Measurements from ENCODE around the gene C2orf76.
A peak's percentile ranks its signal among the peaks of the same experiment; 100 is the strongest.
"Not testable (repeated sequence)": the region's sequence is repeated elsewhere in the genome, so short reads cannot be mapped to it uniquely, and the experiment has no call there.

Gene C2orf76

DNA sequence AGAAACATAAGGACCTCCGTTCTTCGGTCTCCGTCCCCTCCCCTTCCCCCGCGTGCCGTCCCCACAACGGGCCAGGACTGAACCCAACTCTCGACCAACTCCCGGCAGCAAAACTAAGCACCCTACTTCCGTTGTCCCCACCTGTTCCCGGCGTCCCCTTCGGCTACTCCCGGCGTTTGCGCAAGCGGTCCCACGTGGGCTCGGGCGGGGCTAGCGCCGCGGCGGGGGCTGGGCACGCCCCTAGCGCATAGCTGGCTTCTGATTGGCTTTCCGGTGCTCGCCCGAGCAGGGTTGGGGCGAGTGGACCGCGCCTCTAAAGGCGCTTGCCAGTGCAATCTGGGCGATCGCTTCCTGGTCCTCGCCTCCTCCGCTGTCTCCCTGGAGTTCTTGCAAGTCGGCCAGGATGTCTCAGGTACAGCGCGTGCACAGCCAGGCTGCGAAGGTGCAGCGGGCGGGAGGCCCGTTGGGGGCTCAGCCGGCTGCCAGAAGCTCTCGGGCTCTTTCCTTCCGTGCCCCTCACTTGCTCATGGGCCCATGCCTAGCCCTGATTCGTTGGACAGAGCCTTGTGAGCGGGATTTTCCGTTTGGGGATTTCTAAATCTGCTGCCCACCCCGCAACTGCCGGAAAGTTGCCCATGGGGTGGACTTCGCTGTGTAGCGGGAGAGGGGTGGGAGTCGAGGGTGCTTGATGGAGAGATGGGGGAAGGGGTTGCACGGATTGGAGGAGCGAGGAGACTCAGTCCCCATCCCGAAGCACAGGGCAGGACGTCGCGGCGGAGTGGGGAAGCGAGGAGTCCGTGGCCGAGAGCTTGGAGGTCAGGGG is at the start of gene C2orf76, which contains the start of gene DBI:
TSS of gene C2orf76 (minus strand) at position 186 of the 823 bp plus-strand sequence. CDS start 26,875 bp downstream, outside the sequence.
TSS of gene DBI (plus strand) at position 329 of the 823 bp plus-strand sequence. CDS start at position 404, 75 bp downstream.
- no peaks in the 10 kb centered on the region for H3K27me3 ChIP-seq (ENCODE audit: insufficient read depth, low read length)
- peak within 1 kb of the TSS; percentile 66 for H3K27ac ChIP-seq (ENCODE audit: low read length)
- peak within 1 kb of the TSS; percentile 93 for H3K9ac ChIP-seq (ENCODE audit: low read depth, low read length)
- peak within 1 kb of the TSS; percentile 90 for H3K4me3 ChIP-seq (ENCODE audit: low read length)
- peaks cover 12% of the 10 kb centered on the region; the same call in 1 of the 2 replicates for H3K4me1 ChIP-seq (ENCODE audit: insufficient read depth, low read length)
- H3K9me3 ChIP-seq (ENCODE audit: insufficient read depth, low read depth, low read length), result no peaks in the 10 kb centered on the region
- H3K36me3 ChIP-seq (ENCODE audit: insufficient read depth, low read depth, low read length), result peaks cover 37% of the 10 kb centered on the region

DNA sequence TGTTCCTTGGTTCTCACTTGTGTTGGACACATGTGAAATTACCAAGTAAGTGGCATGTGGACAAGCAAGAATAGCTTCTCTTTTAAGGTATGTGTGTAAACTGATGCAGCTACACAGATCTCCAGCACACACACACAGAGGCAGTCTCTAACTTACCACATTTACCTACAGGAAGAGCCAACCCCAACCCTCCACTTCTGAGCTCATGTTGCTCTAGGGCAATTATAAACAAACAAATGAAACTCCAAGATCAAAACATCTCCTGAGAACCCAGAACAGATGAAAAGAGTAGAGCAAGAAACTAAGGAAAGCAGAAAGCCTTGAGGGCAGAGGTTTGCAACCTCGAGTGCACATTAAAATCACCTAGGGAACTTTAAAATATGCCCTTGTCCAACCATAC is 49.0 kb upstream of the C2orf76 start:
- no peaks in the 10 kb centered on the region for H3K4me1 ChIP-seq (ENCODE audit: insufficient read depth, low read length)
- no peak overlapping the region for H3K4me3 ChIP-seq (ENCODE audit: low read length)
- H3K9me3 ChIP-seq (ENCODE audit: insufficient read depth, low read depth, low read length), result peaks cover 7% of the 10 kb centered on the region; the same call in 1 of the 2 replicates
- H3K9ac ChIP-seq (ENCODE audit: low read depth, low read length), result no peak overlapping the region
- no peaks in the 10 kb centered on the region for H3K36me3 ChIP-seq (ENCODE audit: insufficient read depth, low read depth, low read length)
- H3K27me3 ChIP-seq (ENCODE audit: insufficient read depth, low read length), result no peaks in the 10 kb centered on the region
- no peak overlapping the region for H3K27ac ChIP-seq (ENCODE audit: low read length)

DNA sequence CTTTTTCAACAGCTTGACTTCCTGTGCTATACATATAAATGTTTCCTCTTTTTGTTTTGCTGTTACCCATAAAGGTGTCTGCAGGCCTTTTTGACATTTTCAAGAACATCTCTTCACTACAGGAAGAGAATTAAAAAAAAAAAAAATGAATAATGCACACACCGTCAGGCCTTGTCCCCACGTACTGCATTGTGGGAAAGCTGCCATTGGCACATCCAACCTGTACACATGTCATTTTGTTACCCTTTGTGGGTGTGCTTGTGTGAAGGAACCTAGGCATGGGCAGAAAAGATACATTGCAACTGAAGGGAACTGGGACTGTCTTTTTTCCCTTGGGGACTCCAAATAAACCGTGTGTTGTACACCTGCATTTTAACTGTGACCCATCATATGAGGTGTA is 48.3 kb upstream of the C2orf76 start:
- no peak overlapping the region for H3K9ac ChIP-seq (ENCODE audit: low read depth, low read length)
- no peaks in the 10 kb centered on the region for H3K9me3 ChIP-seq (ENCODE audit: insufficient read depth, low read depth, low read length)
- no peaks in the 10 kb centered on the region for H3K27me3 ChIP-seq (ENCODE audit: insufficient read depth, low read length)
- H3K36me3 ChIP-seq (ENCODE audit: insufficient read depth, low read depth, low read length), result no peaks in the 10 kb centered on the region
- H3K4me1 ChIP-seq (ENCODE audit: insufficient read depth, low read length), result no peaks in the 10 kb centered on the region
- H3K4me3 ChIP-seq (ENCODE audit: low read length), result no peak overlapping the region
- H3K27ac ChIP-seq (ENCODE audit: low read length), result no peak overlapping the region

DNA sequence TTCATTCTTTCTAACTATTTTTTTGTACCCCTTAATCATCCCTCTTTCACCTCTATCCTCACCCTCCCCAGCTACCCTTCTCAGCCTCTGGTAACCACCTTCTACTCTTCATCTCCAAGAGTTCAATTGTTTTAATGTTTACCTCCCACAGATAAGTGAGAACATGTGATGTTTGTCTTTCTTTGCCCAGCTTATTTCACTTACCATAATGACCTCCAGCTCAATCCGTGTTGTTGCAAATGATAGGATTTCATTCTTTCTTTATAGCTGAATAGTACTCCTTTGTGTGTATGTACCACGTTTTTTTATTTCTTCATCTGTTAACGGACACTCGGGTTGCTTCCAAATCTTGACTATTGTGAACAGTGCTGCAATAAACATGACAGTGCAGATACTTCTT is 42.9 kb upstream of the C2orf76 start:
- Histone ChIP-seq H3K9me3 (ENCODE audit: insufficient read depth, low read depth, low read length) (no peaks in the 10 kb centered on the region), H3K36me3 (ENCODE audit: insufficient read depth, low read depth, low read length) (no peaks in the 10 kb centered on the region), H3K27me3 (ENCODE audit: insufficient read depth, low read length) (no peaks in the 10 kb centered on the region), H3K27ac (ENCODE audit: low read length) (no peak overlapping the region), H3K4me1 (ENCODE audit: insufficient read depth, low read length) (peaks cover 5% of the 10 kb centered on the region; the same call in 1 of the 2 replicates), H3K9ac (ENCODE audit: low read depth, low read length) (no peak overlapping the region), H3K4me3 (ENCODE audit: low read length) (no peak overlapping the region)

DNA sequence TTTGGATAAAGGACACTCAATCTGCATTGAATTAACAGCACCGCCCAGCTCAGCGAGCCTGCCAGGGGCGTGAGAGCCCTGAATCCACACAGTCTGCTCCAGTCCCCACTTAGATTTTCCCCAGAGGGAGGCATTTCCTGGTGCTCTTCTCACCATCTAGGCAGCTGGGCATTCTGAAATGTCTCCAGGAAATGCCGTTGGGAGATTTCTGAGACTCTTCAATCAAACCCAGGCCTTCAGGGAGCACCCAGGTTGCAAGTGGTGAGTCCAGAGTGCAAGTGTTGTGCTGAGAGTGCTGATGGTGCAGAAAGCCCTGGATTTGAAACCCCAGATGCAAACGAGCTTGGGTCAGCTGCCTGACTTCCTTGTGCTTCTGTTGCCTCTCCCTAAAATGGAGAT is 41.6 kb upstream of the C2orf76 start:
- Histone ChIP-seq H3K27ac (ENCODE audit: low read length) (no peak overlapping the region), H3K4me1 (ENCODE audit: insufficient read depth, low read length) (peaks cover 5% of the 10 kb centered on the region; the same call in 1 of the 2 replicates), H3K9me3 (ENCODE audit: insufficient read depth, low read depth, low read length) (no peaks in the 10 kb centered on the region), H3K4me3 (ENCODE audit: low read length) (no peak overlapping the region), H3K9ac (ENCODE audit: low read depth, low read length) (no peak overlapping the region), H3K36me3 (ENCODE audit: insufficient read depth, low read depth, low read length) (no peaks in the 10 kb centered on the region), H3K27me3 (ENCODE audit: insufficient read depth, low read length) (no peaks in the 10 kb centered on the region)

DNA sequence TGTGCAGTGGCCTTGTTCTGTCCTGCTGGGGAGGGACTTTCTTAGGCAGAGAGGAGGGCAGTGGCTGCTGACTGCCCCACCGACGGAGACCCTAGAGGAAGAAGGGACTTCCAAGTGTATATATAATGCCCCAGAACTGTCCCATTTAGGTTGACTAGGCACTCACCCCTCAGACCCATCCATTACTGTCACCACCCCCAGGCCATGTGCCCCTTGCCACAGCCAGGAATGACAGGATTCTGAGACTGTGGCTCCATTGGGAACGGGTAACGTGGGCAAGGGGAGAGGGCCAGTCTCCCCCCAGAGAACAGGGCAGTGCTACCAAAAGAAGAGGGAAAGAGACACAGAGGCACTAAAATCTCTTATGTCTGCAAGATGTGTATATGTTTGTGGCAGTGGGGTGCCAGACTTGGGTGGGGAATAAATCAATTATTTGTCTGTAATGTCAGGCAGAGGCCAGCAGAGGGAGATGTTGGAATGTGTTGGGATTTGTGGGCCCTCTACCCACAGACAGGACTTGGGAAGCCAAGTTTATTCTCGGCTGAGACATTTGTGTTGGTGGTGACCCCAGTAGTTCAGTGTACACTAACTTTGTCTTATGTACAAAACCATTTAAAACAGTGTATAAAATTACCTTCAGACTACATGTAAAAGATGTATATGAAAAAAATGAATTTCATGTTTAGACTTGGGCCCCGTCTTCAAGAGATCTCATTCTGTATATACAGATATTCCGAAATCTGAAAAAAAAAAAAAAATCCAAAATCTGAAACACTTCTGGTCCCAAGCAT is 41.0 kb upstream of the C2orf76 start:
- Histone ChIP-seq H3K27ac (ENCODE audit: low read length) (no peak overlapping the region), H3K4me1 (ENCODE audit: insufficient read depth, low read length) (peaks cover 5% of the 10 kb centered on the region; the same call in 1 of the 2 replicates), H3K9ac (ENCODE audit: low read depth, low read length) (no peak overlapping the region), H3K4me3 (ENCODE audit: low read length) (no peak overlapping the region), H3K36me3 (ENCODE audit: insufficient read depth, low read depth, low read length) (no peaks in the 10 kb centered on the region), H3K27me3 (ENCODE audit: insufficient read depth, low read length) (no peaks in the 10 kb centered on the region), H3K9me3 (ENCODE audit: insufficient read depth, low read depth, low read length) (no peaks in the 10 kb centered on the region)

DNA sequence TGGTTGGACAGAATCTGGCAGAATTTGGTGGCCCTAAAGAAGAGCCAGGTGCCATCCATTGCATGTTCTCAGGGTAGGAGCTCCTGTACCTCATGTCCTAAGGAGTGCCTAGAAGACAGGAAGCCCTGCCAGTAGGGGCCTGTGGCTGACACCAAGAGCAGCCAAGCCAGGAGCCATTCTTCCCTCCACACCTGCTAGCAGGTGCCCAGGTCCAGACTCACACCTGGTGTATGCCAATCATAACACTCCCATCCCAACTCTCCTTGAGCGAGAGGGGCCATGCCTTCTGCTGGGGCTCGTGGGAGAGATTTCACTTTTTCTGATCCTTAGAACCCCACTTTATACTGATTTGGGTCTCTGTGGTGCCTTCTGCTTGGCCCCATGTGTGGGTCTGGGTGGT is 38.5 kb upstream of the C2orf76 start:
- H3K9me3 ChIP-seq (ENCODE audit: insufficient read depth, low read depth, low read length), result no peaks in the 10 kb centered on the region
- H3K27ac ChIP-seq (ENCODE audit: low read length), result no peak overlapping the region
- H3K27me3 ChIP-seq (ENCODE audit: insufficient read depth, low read length), result no peaks in the 10 kb centered on the region
- H3K4me3 ChIP-seq (ENCODE audit: low read length), result no peak overlapping the region
- H3K9ac ChIP-seq (ENCODE audit: low read depth, low read length), result no peak overlapping the region
- H3K36me3 ChIP-seq (ENCODE audit: insufficient read depth, low read depth, low read length), result no peaks in the 10 kb centered on the region
- H3K4me1 ChIP-seq (ENCODE audit: insufficient read depth, low read length), result peaks cover 5% of the 10 kb centered on the region; the same call in 1 of the 2 replicates

DNA sequence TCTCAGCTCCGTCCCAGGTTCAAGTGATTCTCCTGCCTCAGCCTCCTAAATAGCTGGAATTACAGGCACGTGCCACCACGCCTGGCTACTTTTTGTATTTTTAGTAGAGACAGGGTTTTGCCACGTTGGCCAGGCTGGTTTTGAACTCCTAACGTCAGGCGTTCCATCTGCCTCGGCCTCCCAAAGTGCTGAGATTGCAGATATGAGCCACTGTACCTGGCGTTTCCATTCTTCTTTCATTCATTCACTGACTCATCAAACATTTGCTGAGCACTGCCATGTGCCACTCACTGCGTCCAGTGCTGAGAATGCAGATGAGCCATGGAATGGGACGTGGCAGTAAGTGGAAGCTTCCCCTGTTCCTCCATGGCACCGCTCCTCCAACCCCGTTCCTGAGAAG is 37.0 kb upstream of the C2orf76 start:
- H3K9ac ChIP-seq (ENCODE audit: low read depth, low read length); H3K36me3 ChIP-seq (ENCODE audit: insufficient read depth, low read depth, low read length); H3K27me3 ChIP-seq (ENCODE audit: insufficient read depth, low read length); H3K4me3 ChIP-seq (ENCODE audit: low read length); H3K9me3 ChIP-seq (ENCODE audit: insufficient read depth, low read depth, low read length); H3K4me1 ChIP-seq (ENCODE audit: insufficient read depth, low read length); H3K27ac ChIP-seq (ENCODE audit: low read length): not testable (repeated sequence)

DNA sequence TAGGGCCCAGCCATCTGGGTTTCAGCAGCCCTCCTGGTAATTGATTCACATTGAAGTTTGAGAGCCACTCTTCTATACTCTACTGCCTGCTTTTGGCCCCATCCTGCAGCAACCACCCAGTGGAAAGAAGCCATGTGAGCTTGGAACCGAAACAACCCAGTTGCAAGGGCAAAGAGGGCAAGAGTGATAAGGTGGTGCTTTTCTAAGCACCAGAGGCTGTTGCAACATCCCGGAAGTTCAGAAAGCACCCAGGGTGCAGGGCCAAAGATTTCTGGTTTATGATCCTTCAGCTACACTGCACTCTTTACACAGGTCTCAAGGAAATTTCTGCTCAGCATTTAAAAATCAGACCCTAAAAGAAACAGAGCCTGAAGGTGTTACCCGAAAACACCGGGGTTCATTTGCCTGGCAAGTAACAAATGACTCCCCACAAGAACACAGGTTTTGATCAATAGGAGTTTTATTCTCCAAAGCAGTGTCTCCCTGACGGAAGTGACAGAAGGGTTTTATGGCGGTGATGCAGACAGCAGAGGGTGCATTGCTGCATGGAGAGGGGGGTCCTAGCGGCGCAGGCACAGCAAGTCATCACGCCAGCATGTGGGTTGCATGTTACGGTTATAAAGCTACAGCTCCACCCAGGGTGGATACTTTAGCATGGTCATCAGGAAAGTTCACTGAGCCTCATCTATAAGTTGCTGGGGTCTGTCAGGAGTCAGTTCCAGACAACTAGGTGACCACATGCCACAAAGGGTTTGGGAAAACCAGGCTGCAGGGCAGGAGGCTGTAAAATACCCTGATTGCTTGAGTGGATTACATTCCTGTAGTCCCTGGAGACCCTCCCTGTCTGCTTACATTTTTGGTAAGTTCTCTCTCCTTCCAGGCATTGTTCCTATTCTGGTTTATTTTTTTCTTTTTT is 36.3 kb upstream of the C2orf76 start:
- Histone ChIP-seq H3K9me3 (ENCODE audit: insufficient read depth, low read depth, low read length) (no peaks in the 10 kb centered on the region), H3K36me3 (ENCODE audit: insufficient read depth, low read depth, low read length) (no peaks in the 10 kb centered on the region), H3K4me1 (ENCODE audit: insufficient read depth, low read length) (peaks cover 1% of the 10 kb centered on the region; the same call in 1 of the 2 replicates), H3K9ac (ENCODE audit: low read depth, low read length) (no peak overlapping the region), H3K27ac (ENCODE audit: low read length) (no peak overlapping the region), H3K4me3 (ENCODE audit: low read length) (no peak overlapping the region), H3K27me3 (ENCODE audit: insufficient read depth, low read length) (no peaks in the 10 kb centered on the region)

DNA sequence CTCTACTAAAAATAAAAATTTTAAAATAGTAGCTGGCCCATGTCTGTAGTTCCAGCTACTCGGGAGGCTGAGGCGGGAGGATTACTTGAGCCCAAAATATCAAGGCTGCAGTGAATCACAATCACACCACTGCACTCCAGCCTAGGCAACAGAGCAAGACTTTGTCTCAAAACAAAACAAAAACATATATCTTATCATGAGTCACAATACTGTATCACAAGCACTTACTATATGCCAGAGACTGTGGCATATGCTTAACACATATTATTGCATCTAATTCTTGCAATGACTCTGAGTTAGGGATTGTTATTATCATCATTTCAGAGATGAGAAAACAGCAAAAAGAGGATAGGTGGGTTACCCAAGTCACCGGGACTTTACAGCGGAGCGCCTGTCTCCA is 35.5 kb upstream of the C2orf76 start:
- Histone ChIP-seq H3K9ac (ENCODE audit: low read depth, low read length) (no peak overlapping the region), H3K9me3 (ENCODE audit: insufficient read depth, low read depth, low read length) (no peaks in the 10 kb centered on the region), H3K36me3 (ENCODE audit: insufficient read depth, low read depth, low read length) (no peaks in the 10 kb centered on the region), H3K4me3 (ENCODE audit: low read length) (no peak overlapping the region), H3K27ac (ENCODE audit: low read length) (no peak overlapping the region), H3K4me1 (ENCODE audit: insufficient read depth, low read length) (no peaks in the 10 kb centered on the region), H3K27me3 (ENCODE audit: insufficient read depth, low read length) (no peaks in the 10 kb centered on the region)

DNA sequence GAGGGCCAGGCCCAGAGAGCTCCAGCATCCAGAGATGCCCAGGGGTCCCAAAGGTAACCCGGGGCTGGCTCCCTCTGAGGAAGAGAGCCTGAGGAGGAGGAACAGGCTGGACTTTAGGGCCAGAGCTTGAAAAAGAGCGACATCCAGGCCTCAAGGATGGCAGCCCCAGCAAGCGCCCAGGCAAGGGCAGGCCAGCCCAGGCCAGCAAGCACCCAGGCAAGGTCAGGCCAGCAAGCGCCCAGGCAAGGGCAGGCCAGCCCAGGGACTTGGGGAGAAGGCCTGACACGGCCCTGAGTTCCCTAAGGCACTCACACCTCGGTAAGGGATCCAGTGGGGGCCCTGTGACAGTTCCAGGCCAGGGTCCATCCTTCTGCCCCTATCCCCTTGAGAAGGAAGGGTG is 30.6 kb upstream of the C2orf76 start:
- no peak overlapping the region for H3K27ac ChIP-seq (ENCODE audit: low read length)
- no peaks in the 10 kb centered on the region for H3K36me3 ChIP-seq (ENCODE audit: insufficient read depth, low read depth, low read length)
- no peaks in the 10 kb centered on the region for H3K27me3 ChIP-seq (ENCODE audit: insufficient read depth, low read length)
- H3K4me1 ChIP-seq (ENCODE audit: insufficient read depth, low read length), result no peaks in the 10 kb centered on the region
- no peak overlapping the region for H3K9ac ChIP-seq (ENCODE audit: low read depth, low read length)
- H3K4me3 ChIP-seq (ENCODE audit: low read length), result no peak overlapping the region
- H3K9me3 ChIP-seq (ENCODE audit: insufficient read depth, low read depth, low read length), result no peaks in the 10 kb centered on the region
